ENCODE results near the gene RBAK. TPM values are rescaled to one million over a fixed set of nuclear protein-coding genes. Genes with fewer than 3 reads are reported as not detected.
"Not testable (repeated sequence)": the region's sequence is repeated elsewhere in the genome, so short reads cannot be mapped to it uniquely, and the experiment has no call there.

Gene RBAK
- total RNA-seq, 1 donor from 2014 or later = 9.9 TPM

DNA sequence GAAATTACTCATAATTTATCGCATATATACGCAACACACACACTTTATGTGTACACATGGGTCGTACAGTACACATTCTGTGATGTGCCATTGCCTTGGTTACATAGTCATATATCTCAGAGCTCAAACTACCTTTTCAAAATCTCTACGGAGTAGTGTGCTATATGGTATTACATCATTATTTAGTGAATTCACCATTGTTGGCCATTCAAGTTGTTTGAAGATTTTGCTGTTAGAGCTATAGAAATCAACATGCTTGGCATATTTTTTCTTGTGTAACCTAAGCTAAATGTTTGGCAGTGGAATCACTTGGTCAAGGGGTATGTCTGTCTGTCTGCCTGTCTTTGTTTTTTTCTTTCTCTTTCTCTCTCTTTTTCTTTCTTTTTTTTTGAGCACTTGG is 44.7 kb upstream of the RBAK start:
- DNase-seq (ENCODE audit: low spot score in 2 of 2) = no peak
- Histone ChIP-seq H3K36me3 (peaks cover 24 to 57% of the 10 kb centered on the region in 2 donors), H3K27me3 (no peaks in the 10 kb centered on the region), H3K9me3 (no peaks in the 10 kb centered on the region), H3K4me1 (no peaks in the 10 kb centered on the region), H3K4me3 (no peak overlapping the region), H3K27ac (no peak overlapping the region)
- intact Hi-C loops (cut with DNase I) = no loop called here
- TF ChIP-seq, protein P1, sequence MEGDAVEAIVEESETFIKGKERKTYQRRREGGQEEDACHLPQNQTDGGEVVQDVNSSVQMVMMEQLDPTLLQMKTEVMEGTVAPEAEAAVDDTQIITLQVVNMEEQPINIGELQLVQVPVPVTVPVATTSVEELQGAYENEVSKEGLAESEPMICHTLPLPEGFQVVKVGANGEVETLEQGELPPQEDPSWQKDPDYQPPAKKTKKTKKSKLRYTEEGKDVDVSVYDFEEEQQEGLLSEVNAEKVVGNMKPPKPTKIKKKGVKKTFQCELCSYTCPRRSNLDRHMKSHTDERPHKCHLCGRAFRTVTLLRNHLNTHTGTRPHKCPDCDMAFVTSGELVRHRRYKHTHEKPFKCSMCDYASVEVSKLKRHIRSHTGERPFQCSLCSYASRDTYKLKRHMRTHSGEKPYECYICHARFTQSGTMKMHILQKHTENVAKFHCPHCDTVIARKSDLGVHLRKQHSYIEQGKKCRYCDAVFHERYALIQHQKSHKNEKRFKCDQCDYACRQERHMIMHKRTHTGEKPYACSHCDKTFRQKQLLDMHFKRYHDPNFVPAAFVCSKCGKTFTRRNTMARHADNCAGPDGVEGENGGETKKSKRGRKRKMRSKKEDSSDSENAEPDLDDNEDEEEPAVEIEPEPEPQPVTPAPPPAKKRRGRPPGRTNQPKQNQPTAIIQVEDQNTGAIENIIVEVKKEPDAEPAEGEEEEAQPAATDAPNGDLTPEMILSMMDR (IDR thresholded peaks at IDR 0.05) = no peak

- intact Hi-C loops (cut with DNase I) = no loop called here
- Histone ChIP-seq H3K27me3 (no peaks in the 10 kb centered on the region), H3K36me3 (peaks cover 22 to 51% of the 10 kb centered on the region in 2 donors), H3K4me3 (no peak overlapping the region), H3K9me3 (no peaks in the 10 kb centered on the region), H3K27ac (no peak overlapping the region), H3K4me1 (no peaks in the 10 kb centered on the region)
- TF ChIP-seq, protein P1 (IDR thresholded peaks at IDR 0.05) = no peak
- no peak for DNase-seq (ENCODE audit: low spot score in 2 of 2)
These were observed 43.7 kb upstream of the RBAK start for GRCh38 chr7:5001911-5002310.

- H3K4me1 ChIP-seq = no peaks in the 10 kb centered on the region
- DNase-seq (ENCODE audit: low spot score in 2 of 2) = no peak
- TF ChIP-seq, protein P1 (IDR thresholded peaks at IDR 0.05) = no peak
- H3K9me3 ChIP-seq = no peaks in the 10 kb centered on the region
- peaks cover 10 to 54% of the 10 kb centered on the region in 2 donors for H3K36me3 ChIP-seq
- no peak overlapping the region for H3K4me3 ChIP-seq
- H3K27me3 ChIP-seq = no peaks in the 10 kb centered on the region
- intact Hi-C loops (cut with DNase I) = no loop called here
- H3K27ac ChIP-seq = no peak overlapping the region
These were observed 40.6 kb upstream of the RBAK start for GRCh38 chr7:5005066-5005465.

GRCh38 chr7:5012985-5013384 is 32.7 kb upstream of the RBAK start:
- DNase-seq (ENCODE audit: low spot score in 2 of 2) = no peak
- intact Hi-C loops (cut with DNase I) = no loop called here
- no peaks in the 10 kb centered on the region for H3K4me1 ChIP-seq
- no peaks in the 10 kb centered on the region for H3K9me3 ChIP-seq
- TF ChIP-seq, protein P1 (IDR thresholded peaks at IDR 0.05) = no peak
- no peak overlapping the region for H3K27ac ChIP-seq
- peaks cover 6 to 25% of the 10 kb centered on the region in 2 donors for H3K36me3 ChIP-seq
- H3K4me3 ChIP-seq = no peak overlapping the region
- no peaks in the 10 kb centered on the region for H3K27me3 ChIP-seq

GRCh38 chr7:5015936-5016335 is 29.7 kb upstream of the RBAK start:
- peaks cover 0 to 15% of the 10 kb centered on the region in 2 donors for H3K36me3 ChIP-seq
- H3K27ac ChIP-seq; DNase-seq (ENCODE audit: low spot score in 2 of 2); H3K4me3 ChIP-seq; intact Hi-C loops (cut with DNase I); H3K27me3 ChIP-seq; H3K4me1 ChIP-seq; H3K9me3 ChIP-seq: not testable (repeated sequence)

- intact Hi-C loops (cut with DNase I); H3K9me3 ChIP-seq; H3K4me1 ChIP-seq; H3K27ac ChIP-seq; H3K4me3 ChIP-seq; DNase-seq (ENCODE audit: low spot score in 2 of 2); H3K27me3 ChIP-seq: not testable (repeated sequence)
- peaks cover 0 to 16% of the 10 kb centered on the region in 2 donors for H3K36me3 ChIP-seq
These were observed 28.0 kb upstream of the RBAK start for GRCh38 chr7:5017626-5018025.

DNA sequence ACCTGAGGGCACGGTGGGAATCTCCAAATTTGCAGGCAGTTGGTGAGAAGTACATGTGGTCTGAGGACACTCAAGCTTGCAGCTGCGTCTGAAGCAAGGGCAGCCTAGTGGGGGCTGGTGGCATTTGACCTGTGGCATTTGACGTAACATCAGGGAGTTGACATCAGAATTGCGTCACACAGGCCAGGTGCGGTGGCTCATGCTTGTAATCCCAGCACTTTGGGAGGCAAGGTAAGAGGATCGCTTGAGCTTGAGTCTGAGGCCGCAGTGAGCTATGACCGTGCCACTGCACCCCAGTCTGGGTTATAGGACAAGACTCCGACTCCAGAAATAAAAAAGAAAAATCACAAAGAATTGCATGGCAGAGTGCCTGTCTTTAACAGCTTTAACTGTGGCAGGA is 25.6 kb upstream of the RBAK start:
- H3K4me3 ChIP-seq = no peak overlapping the region
- no peaks in the 10 kb centered on the region for H3K9me3 ChIP-seq
- TF ChIP-seq, protein P1 (IDR thresholded peaks at IDR 0.05) = no peak
- intact Hi-C loops (cut with DNase I) = no loop called here
- no peaks in the 10 kb centered on the region for H3K27me3 ChIP-seq
- H3K27ac ChIP-seq = no peak overlapping the region
- peaks cover 0 to 16% of the 10 kb centered on the region in 2 donors for H3K36me3 ChIP-seq
- no peak for DNase-seq (ENCODE audit: low spot score in 2 of 2)
- H3K4me1 ChIP-seq = no peaks in the 10 kb centered on the region

- peaks cover 0 to 16% of the 10 kb centered on the region in 2 donors for H3K36me3 ChIP-seq
- H3K27me3 ChIP-seq; H3K4me1 ChIP-seq; H3K4me3 ChIP-seq; H3K9me3 ChIP-seq; intact Hi-C loops (cut with DNase I); DNase-seq (ENCODE audit: low spot score in 2 of 2); H3K27ac ChIP-seq: not testable (repeated sequence)
These were observed 24.6 kb upstream of the RBAK start for GRCh38 chr7:5020976-5021550.

DNA sequence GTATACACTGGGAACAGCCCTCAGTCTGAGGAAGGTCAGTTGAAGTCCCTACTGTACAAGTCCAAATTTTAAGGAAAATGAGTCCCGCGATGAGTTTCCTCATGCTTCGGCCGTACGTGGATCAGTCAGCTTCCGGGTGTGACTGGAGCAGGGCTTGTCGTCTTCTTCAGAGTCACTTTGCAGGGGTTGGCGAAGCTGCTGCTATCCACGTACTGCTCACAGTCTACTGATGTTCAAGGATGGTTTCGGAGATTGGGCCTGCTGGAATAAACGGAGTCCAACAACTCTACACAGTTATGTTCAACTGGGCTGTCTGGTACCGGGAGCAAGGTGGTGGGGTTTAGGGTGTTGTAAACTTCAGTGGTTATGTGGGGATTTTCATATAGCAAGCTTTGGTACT is 22.0 kb upstream of the RBAK start:
- DNase-seq (ENCODE audit: low spot score in 2 of 2); intact Hi-C loops (cut with DNase I): not testable (repeated sequence)
- peaks cover 0 to 11% of the 10 kb centered on the region in 2 donors for H3K36me3 ChIP-seq

More for the DNA sequence above, 22.0 kb upstream of the RBAK start:
- H3K4me1 ChIP-seq, H3K4me3 ChIP-seq, H3K9me3 ChIP-seq, H3K27me3 ChIP-seq, H3K27ac ChIP-seq: not testable (repeated sequence)
